ENCODE data around the gene FAM81A.
A peak's percentile ranks its signal among the peaks of the same experiment; 100 is the strongest.
"Not testable (repeated sequence)": the region's sequence is repeated elsewhere in the genome, so short reads cannot be mapped to it uniquely, and the experiment has no call there.

Gene FAM81A

GRCh38 chr15:59489485-59489884 lies 51.5 kb downstream of the FAM81A start:
- not testable (repeated sequence) for DNase-seq

GRCh38 chr15:59491062-59491461 lies 53.1 kb downstream of the FAM81A start:
- DNase-seq, result no peak

GRCh38 chr15:59492389-59493377 lies 54.7 kb downstream of the FAM81A start:
- peak; percentile 40 to 48 for DNase-seq

GRCh38 chr15:59501597-59501996 lies 63.6 kb downstream of the FAM81A start:
- DNase-seq, result no peak

- no peak for DNase-seq
Observed at GRCh38 chr15:59515190-59515589, 77.2 kb downstream of the FAM81A start.

GRCh38 chr15:59516655-59517461 lies 78.9 kb downstream of the FAM81A start:
- DNase-seq, result no peak

GRCh38 chr15:59519329-59519728 lies 81.3 kb downstream of the FAM81A start:
- no peak for DNase-seq

- DNase-seq, result no peak
Observed at GRCh38 chr15:59521443-59521842, 83.5 kb downstream of the FAM81A start.

GRCh38 chr15:59522988-59523461 lies 85.0 kb downstream of the FAM81A start:
- DNase-seq, result peak; percentile 8 to 34

GRCh38 chr15:59523702-59524101 lies 85.7 kb downstream of the FAM81A start:
- DNase-seq, result no peak

- DNase-seq, result no peak
Observed at GRCh38 chr15:59524331-59524731, 86.3 kb downstream of the FAM81A start.

- DNase-seq, result not testable (repeated sequence)
Observed at GRCh38 chr15:59526466-59526865, 88.5 kb downstream of the FAM81A start.

- no peak for DNase-seq
Observed at GRCh38 chr15:59528429-59528828, 90.4 kb downstream of the FAM81A start.

- DNase-seq, result peak; percentile 62 to 73
Observed at GRCh38 chr15:59528961-59529402, 91.0 kb downstream of the FAM81A start.

GRCh38 chr15:59531066-59531675 lies 93.2 kb downstream of the FAM81A start:
- DNase-seq, result no peak

GRCh38 chr15:59532770-59533379 lies 94.9 kb downstream of the FAM81A start:
- peak in 1 of 2 donors; percentile 8 for DNase-seq

GRCh38 chr15:59536553-59536952 lies 98.6 kb downstream of the FAM81A start:
- DNase-seq, result no peak

GRCh38 chr15:59537403-59537802 lies 99.4 kb downstream of the FAM81A start:
- DNase-seq, result no peak

GRCh38 chr15:59538494-59538893 lies 100.5 kb downstream of the FAM81A start:
- DNase-seq, result no peak

- DNase-seq, result no peak
Observed at GRCh38 chr15:59539799-59540198, 101.8 kb downstream of the FAM81A start.

- DNase-seq, result no peak
Observed at GRCh38 chr15:59540654-59541053, 102.7 kb downstream of the FAM81A start.

- DNase-seq, result no peak
Observed at GRCh38 chr15:59541750-59542149, 103.8 kb downstream of the FAM81A start.
